HG03457 (cell line): Measurements from ENCODE around the gene SLC7A4.
"Not testable (repeated sequence)": the region's sequence is repeated elsewhere in the genome, so short reads cannot be mapped to it uniquely, and the experiment has no call there.

Source experiments
- ATAC-seq: cut with Tn5 transposase; IDR thresholded peaks from one replicate; pipeline ENCODE4 v1.9.1; 2021; ENCODE audit warnings: moderate number of reproducible peaks; ENCODE audit not compliant: unreplicated experiment

Gene SLC7A4

GRCh38 chr22:21064917-21065864, 32.8 kb upstream of the SLC7A4 start:
- no peak for ATAC-seq

GRCh38 chr22:21064425-21064824, 32.1 kb upstream of the SLC7A4 start:
- ATAC-seq = not testable (repeated sequence)

- not testable (repeated sequence) for ATAC-seq
These were observed 29.4 kb upstream of the SLC7A4 start for GRCh38 chr22:21061660-21062321.

GRCh38 chr22:21060363-21060762, 28.0 kb upstream of the SLC7A4 start:
- ATAC-seq = not testable (repeated sequence)

- no peak for ATAC-seq
These were observed 23.5 kb upstream of the SLC7A4 start for GRCh38 chr22:21055880-21056319.

GRCh38 chr22:21055564-21055834, 23.1 kb upstream of the SLC7A4 start:
- no peak for ATAC-seq

GRCh38 chr22:21054714-21055563, 22.6 kb upstream of the SLC7A4 start:
- no peak for ATAC-seq

- ATAC-seq = no peak
These were observed 21.8 kb upstream of the SLC7A4 start for GRCh38 chr22:21054046-21054713.

GRCh38 chr22:21052715-21053459, 20.5 kb upstream of the SLC7A4 start:
- ATAC-seq = no peak

- no peak for ATAC-seq
These were observed 19.6 kb upstream of the SLC7A4 start for GRCh38 chr22:21051831-21052400.

GRCh38 chr22:21051145-21051830, 18.9 kb upstream of the SLC7A4 start:
- ATAC-seq = no peak

- ATAC-seq = not testable (repeated sequence)
These were observed 16.6 kb upstream of the SLC7A4 start for GRCh38 chr22:21048965-21049364.

GRCh38 chr22:21048448-21048847, 16.1 kb upstream of the SLC7A4 start:
- ATAC-seq = not testable (repeated sequence)

- no peak for ATAC-seq
These were observed 15.4 kb upstream of the SLC7A4 start for GRCh38 chr22:21047730-21048129.

GRCh38 chr22:21047035-21047661, 14.8 kb upstream of the SLC7A4 start:
- no peak for ATAC-seq

GRCh38 chr22:21045585-21046294, 13.4 kb upstream of the SLC7A4 start, which contains the start of gene LRRC74B:
LRRC74B (plus strand) TSS chr22:21045946; CDS start chr22:21045987, 41 bp downstream.
- peak; percentile 60 for ATAC-seq

GRCh38 chr22:21044931-21045584, 12.7 kb upstream of the SLC7A4 start:
- no peak for ATAC-seq
